IPS-15b (cell line): ENCODE results near the gene AGAP6.
"Not testable (repeated sequence)": the region's sequence is repeated elsewhere in the genome, so short reads cannot be mapped to it uniquely, and the experiment has no call there.

Experiments used
- H3K27me3 ChIP-seq: one replicate; pipeline ENCODE4 v1.6.1; 2013; ENCODE audit warnings: low read length; ENCODE audit not compliant: control insufficient read depth, insufficient read depth
- H3K36me3 ChIP-seq: one replicate; pipeline ENCODE4 v1.6.1; 2013; ENCODE audit warnings: low read length; ENCODE audit not compliant: control insufficient read depth, insufficient read depth
- H3K4me1 ChIP-seq: one replicate; pipeline ENCODE4 v1.6.1; 2013; ENCODE audit warnings: mild to moderate bottlenecking, low read length; ENCODE audit not compliant: control insufficient read depth, insufficient read depth
- H3K4me3 ChIP-seq: one replicate; pipeline ENCODE4 v1.5.1; 2013; ENCODE audit warnings: low read depth, low read length
- H3K9ac ChIP-seq: one replicate; pipeline ENCODE4 v1.6.1; 2013; ENCODE audit warnings: low read depth, mild to moderate bottlenecking, low read length
- H3K9me3 ChIP-seq: one replicate; pipeline ENCODE4 v1.6.1; 2013; ENCODE audit warnings: mild to moderate bottlenecking, low read length; ENCODE audit not compliant: control insufficient read depth, insufficient read depth

The AGAP6 gene

GRCh38 chr10:49988376-49988775 is at the start of gene AGAP6:
TSS of gene AGAP6 (plus strand) at chr10:49988406. CDS start at chr10:49988716, 310 bp downstream.
- H3K4me3 ChIP-seq, H3K4me1 ChIP-seq, H3K36me3 ChIP-seq, H3K9ac ChIP-seq, H3K27me3 ChIP-seq, H3K9me3 ChIP-seq: not testable (repeated sequence)

- H3K4me1 ChIP-seq, H3K27me3 ChIP-seq, H3K36me3 ChIP-seq, H3K9me3 ChIP-seq: not testable (repeated sequence)
- H3K4me3 ChIP-seq, result peak within 1 kb of the TSS; percentile 84
- H3K9ac ChIP-seq, result peak within 1 kb of the TSS; percentile 88
These were observed 46.5 kb upstream of the AGAP6 start, which contains the start of the genes PARG and TIMM23B for GRCh38 chr10:49941447-49942338. TSS of gene PARG (minus strand) at chr10:49942027. CDS start at chr10:49941725, 302 bp downstream. TSS of gene TIMM23B (plus strand) at chr10:49942053. CDS start at chr10:49942195, 142 bp downstream.

GRCh38 chr10:49942339-49942705 is 45.9 kb upstream of the AGAP6 start:
- peak overlapping the region; percentile 88 for H3K9ac ChIP-seq
- H3K4me3 ChIP-seq, result peak overlapping the region; percentile 84
- H3K4me1 ChIP-seq, H3K36me3 ChIP-seq, H3K9me3 ChIP-seq, H3K27me3 ChIP-seq: not testable (repeated sequence)

GRCh38 chr10:49943607-49944006 is 44.6 kb upstream of the AGAP6 start:
- not testable (repeated sequence) for H3K27me3 ChIP-seq, H3K4me1 ChIP-seq, H3K9me3 ChIP-seq, H3K36me3 ChIP-seq, H3K4me3 ChIP-seq, H3K9ac ChIP-seq

GRCh38 chr10:49948142-49948541 is 40.1 kb upstream of the AGAP6 start:
- not testable (repeated sequence) for H3K27me3 ChIP-seq, H3K9ac ChIP-seq, H3K4me3 ChIP-seq, H3K9me3 ChIP-seq, H3K36me3 ChIP-seq, H3K4me1 ChIP-seq

GRCh38 chr10:49948737-49949136 is 39.5 kb upstream of the AGAP6 start:
- not testable (repeated sequence) for H3K4me3 ChIP-seq, H3K4me1 ChIP-seq, H3K27me3 ChIP-seq, H3K9me3 ChIP-seq, H3K36me3 ChIP-seq, H3K9ac ChIP-seq

GRCh38 chr10:49952006-49952405 is 36.2 kb upstream of the AGAP6 start:
- not testable (repeated sequence) for H3K9me3 ChIP-seq, H3K4me3 ChIP-seq, H3K27me3 ChIP-seq, H3K36me3 ChIP-seq, H3K9ac ChIP-seq, H3K4me1 ChIP-seq

- not testable (repeated sequence) for H3K4me3 ChIP-seq, H3K4me1 ChIP-seq, H3K36me3 ChIP-seq, H3K9me3 ChIP-seq, H3K9ac ChIP-seq, H3K27me3 ChIP-seq
These were observed 35.1 kb upstream of the AGAP6 start for GRCh38 chr10:49953122-49953521.

GRCh38 chr10:49970331-49970857 is 17.8 kb upstream of the AGAP6 start:
- not testable (repeated sequence) for H3K36me3 ChIP-seq, H3K4me1 ChIP-seq, H3K9ac ChIP-seq, H3K4me3 ChIP-seq, H3K9me3 ChIP-seq, H3K27me3 ChIP-seq

GRCh38 chr10:49971466-49971865 is 16.7 kb upstream of the AGAP6 start:
- not testable (repeated sequence) for H3K4me3 ChIP-seq, H3K36me3 ChIP-seq, H3K4me1 ChIP-seq, H3K27me3 ChIP-seq, H3K9me3 ChIP-seq, H3K9ac ChIP-seq

- not testable (repeated sequence) for H3K36me3 ChIP-seq, H3K27me3 ChIP-seq, H3K9me3 ChIP-seq, H3K4me1 ChIP-seq, H3K9ac ChIP-seq, H3K4me3 ChIP-seq
These were observed 16.1 kb upstream of the AGAP6 start for GRCh38 chr10:49972094-49972493.

- H3K4me3 ChIP-seq, H3K27me3 ChIP-seq, H3K9ac ChIP-seq: not testable (repeated sequence)
These were observed 10.4 kb upstream of the AGAP6 start for GRCh38 chr10:49977756-49978155.

More at GRCh38 chr10:49977756-49978155, 10.4 kb upstream of the AGAP6 start:
- not testable (repeated sequence) for H3K36me3 ChIP-seq, H3K4me1 ChIP-seq, H3K9me3 ChIP-seq
